Tibial nerve (tissue), 4 donors: Measurements from ENCODE around the gene SMC1B. TPM values are rescaled to one million over a fixed set of nuclear protein-coding genes. Genes with fewer than 3 reads are reported as not detected.
A peak's percentile ranks its signal among the peaks of the same experiment; 100 is the strongest.

Experiments
- DNase-seq, 2 donors: peaks; one replicate each; pipeline ENCODE4 v3.0.0-alpha.2; 2019; ENCODE audit warnings: low spot score in 2 of 2
- H3K27ac ChIP-seq, 4 donors: fragments of 200-600 bp; sonication (generic) in 3 of 4; one replicate each; pipeline ENCODE4 v1.5.1; 2017 to 2019; ENCODE audit warnings: mild to moderate bottlenecking in 1 of 4
- H3K27me3 ChIP-seq, 2 donors: fragments of 200-600 bp; sonication (generic) in 1 of 2; one replicate each; pipeline versions ENCODE4 v1.5.1 to v1.6.0; 2017 to 2019
- H3K36me3 ChIP-seq, 3 donors: fragments of 200-600 bp; sonication (generic); one replicate each; pipeline ENCODE4 v1.5.1; 2018 to 2019
- H3K4me1 ChIP-seq, 4 donors: fragments of 200-600 bp; sonication (generic) in 3 of 4; one replicate each; pipeline ENCODE4 v1.5.1; 2017 to 2019
- H3K4me3 ChIP-seq, 4 donors: fragments of 200-600 bp; sonication (generic) in 3 of 4; one replicate each; pipeline ENCODE4 v1.5.1; 2017 to 2019; ENCODE audit warnings: mild to moderate bottlenecking in 1 of 4, moderate library complexity in 1 of 4
- H3K9me3 ChIP-seq, 4 donors: fragments of 200-600 bp; sonication (generic) in 3 of 4; one replicate each; pipeline ENCODE4 v1.5.1; 2017 to 2019
- EP300 ChIP-seq, 2 donors: sonication (generic); formaldehyde crosslinking; IDR thresholded peaks; one replicate each; pipeline ENCODE4 v1.6.1; 2017; ENCODE audit warnings: antibody characterized with exemption in 2 of 2, mild to moderate bottlenecking in 1 of 2
- POLR2A ChIP-seq, 2 donors: fragments of 450-650 bp; IDR thresholded peaks; one replicate each; pipeline ENCODE4 v1.6.1; 2017; ENCODE audit warnings: antibody characterized with exemption in 2 of 2, mild to moderate bottlenecking in 2 of 2, moderate library complexity in 2 of 2
- WGBS, 2 donors: methylation state at CpG; one replicate each; pipeline ENCODE4 v1.1.5; 2018; 5-methylcytosine and 5-hydroxymethylcytosine counted together
- total RNA-seq, 4 donors: library from RNA; depleted of rRNA; stranded (reverse); fragments of >200 nt; gene quantifications; one replicate each; pipeline ENCODE4 v1.1.0, GENCODE V29; 2016
- TF ChIP-seq, protein P1 (sequence below), 5 experiments: fragments of 200-600 bp in 3 of 5; fragments of 450-650 bp in 2 of 5; sonication (generic) in 3 of 5; IDR thresholded peaks; one replicate each; pipeline ENCODE4 v1.5.1; 2016 to 2019; ENCODE audit warnings: antibody characterized with exemption in 5 of 5, mild to moderate bottlenecking in 3 of 5, moderate library complexity in 2 of 5

SMC1B gene
- total RNA-seq, 4 donors from 2014 or later: not detected

DNA sequence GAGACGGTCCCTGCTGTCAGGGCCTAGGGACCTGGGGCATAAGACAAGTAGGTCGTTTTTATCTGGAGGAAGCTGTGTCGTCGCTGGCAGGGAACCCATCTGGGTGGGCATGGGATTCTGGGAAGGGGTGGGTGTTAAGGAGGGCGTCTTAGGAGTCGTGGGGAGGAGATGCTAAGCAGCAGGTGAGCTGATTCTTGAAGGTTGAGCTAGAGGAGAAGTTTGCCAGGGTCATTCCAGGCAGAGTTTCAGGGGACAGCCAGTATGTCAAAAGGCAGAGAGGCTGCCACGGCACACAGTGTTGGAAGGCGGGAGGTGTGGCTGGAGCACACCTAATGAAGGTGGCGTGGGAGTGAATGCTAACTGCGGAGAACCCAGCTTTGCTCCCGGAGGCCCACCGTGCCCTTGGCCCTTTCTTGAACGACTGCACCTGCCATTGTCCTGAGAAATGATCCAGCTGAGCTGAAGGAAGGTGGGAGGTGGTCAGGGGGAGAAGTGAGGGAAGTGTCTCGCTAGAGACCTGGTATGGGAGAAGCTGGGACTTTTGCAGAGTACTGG, 102.3 kb downstream of the SMC1B start:
- no peaks in the 10 kb centered on the region for H3K9me3 ChIP-seq
- H3K27me3 ChIP-seq: no peaks in the 10 kb centered on the region
- no peaks in the 10 kb centered on the region for H3K36me3 ChIP-seq
- H3K4me1 ChIP-seq: peaks cover 0 to 41% (median 11%) of the 10 kb centered on the region in 4 donors
- DNase-seq: no peak
- H3K27ac ChIP-seq: peak overlapping the region in 3 of 4 donors; percentile 85 to 95 (median 93)
- H3K4me3 ChIP-seq: peak overlapping the region in 3 of 4 donors; percentile 98 to 100 (median 99)
- 61 to 64% methylated on average over 14 of the region's 14 CpGs for WGBS, 2 donors
- no peak for TF ChIP-seq POLR2A (IDR thresholded peaks at IDR 0.05)
- TF ChIP-seq, protein P1, sequence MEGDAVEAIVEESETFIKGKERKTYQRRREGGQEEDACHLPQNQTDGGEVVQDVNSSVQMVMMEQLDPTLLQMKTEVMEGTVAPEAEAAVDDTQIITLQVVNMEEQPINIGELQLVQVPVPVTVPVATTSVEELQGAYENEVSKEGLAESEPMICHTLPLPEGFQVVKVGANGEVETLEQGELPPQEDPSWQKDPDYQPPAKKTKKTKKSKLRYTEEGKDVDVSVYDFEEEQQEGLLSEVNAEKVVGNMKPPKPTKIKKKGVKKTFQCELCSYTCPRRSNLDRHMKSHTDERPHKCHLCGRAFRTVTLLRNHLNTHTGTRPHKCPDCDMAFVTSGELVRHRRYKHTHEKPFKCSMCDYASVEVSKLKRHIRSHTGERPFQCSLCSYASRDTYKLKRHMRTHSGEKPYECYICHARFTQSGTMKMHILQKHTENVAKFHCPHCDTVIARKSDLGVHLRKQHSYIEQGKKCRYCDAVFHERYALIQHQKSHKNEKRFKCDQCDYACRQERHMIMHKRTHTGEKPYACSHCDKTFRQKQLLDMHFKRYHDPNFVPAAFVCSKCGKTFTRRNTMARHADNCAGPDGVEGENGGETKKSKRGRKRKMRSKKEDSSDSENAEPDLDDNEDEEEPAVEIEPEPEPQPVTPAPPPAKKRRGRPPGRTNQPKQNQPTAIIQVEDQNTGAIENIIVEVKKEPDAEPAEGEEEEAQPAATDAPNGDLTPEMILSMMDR (IDR thresholded peaks at IDR 0.05): no peak
- no peak for TF ChIP-seq EP300 (IDR thresholded peaks at IDR 0.05)

DNA sequence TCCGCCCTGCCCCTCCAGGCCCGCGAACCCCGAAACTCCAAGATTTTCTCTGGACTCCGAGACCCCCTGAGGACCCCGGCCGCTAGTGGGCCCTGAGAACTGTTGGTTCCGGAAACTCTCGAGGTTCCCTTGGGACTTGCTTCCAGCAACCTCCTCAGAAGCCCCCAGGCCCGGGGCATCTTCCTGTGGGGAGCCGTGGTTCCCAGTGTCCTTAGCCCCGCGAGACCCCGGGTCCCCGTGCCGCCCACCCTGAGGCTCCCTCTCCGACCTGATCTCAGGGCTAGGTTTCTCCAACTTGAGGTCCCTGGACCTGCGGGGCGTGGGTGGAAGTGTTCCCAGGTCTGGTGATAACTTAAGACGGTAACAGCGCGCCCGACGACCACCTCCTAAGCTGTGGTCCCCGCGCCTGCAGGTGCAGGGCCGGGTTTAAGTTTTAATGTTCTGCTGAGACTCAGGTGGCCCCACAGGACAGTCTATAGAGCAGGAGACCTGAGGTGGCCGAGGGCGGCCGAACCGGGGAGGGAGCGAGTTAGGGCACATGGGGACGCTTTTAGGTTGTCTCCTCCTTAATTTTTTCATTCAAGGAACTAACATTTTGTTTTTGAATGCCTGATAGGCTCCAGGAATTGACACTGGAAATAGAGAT, 102.9 kb downstream of the SMC1B start:
- no peak for TF ChIP-seq EP300 (IDR thresholded peaks at IDR 0.05)
- TF ChIP-seq POLR2A (IDR thresholded peaks at IDR 0.05): no peak
- TF ChIP-seq, protein P1 (IDR thresholded peaks at IDR 0.05): no peak
- DNase-seq: no peak
- no peaks in the 10 kb centered on the region for H3K36me3 ChIP-seq
- H3K27ac ChIP-seq: peak overlapping the region; percentile 75 to 95 (median 89)
- H3K4me1 ChIP-seq: peaks cover 0 to 41% (median 11%) of the 10 kb centered on the region in 4 donors
- H3K27me3 ChIP-seq: no peaks in the 10 kb centered on the region
- WGBS, 2 donors: 10 to 18% methylated on average over 7 to 24 of the region's 33 CpGs
- peak overlapping the region; percentile 79 to 100 (median 98) for H3K4me3 ChIP-seq
- H3K9me3 ChIP-seq: no peaks in the 10 kb centered on the region

DNA sequence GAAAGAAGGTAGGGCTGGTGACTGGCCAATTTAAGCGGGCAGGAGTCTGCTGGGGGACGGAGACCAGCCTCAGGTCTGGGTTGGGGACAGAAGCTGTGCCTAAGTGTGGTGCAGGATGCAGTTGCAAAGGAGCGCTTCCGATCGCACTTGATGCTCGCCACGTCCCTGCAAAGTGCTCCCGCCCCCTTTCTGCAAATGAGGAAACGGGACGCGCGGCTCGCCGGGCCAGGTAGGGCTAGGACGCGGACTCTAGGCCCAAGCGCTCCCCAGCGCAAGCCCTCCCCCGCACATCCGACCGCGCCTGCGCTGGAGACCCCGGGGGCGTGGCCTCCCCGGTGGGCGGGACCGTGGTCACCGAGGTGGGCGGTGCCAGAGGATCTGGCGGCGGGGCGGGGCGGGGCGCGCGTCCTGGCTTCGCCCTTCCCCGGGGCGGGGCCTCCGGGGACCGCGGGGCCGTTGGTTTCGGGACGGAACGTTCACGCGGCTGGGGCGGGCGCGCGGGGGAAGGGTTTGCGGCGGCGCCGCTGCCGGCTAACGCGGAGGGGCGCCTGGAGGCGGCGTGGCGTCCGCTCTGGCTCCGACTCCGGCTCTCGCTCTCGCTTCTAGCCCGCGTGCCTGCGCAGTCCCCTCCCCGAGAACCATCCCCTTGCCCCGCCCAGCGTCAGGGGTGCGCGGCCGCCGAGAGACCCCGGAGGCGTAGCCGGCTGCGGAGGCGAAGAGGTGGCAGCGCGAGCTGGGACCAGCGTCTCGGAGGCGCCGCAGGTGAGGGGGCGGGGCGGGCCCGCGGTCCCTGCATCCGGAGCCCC, 103.8 kb downstream of the SMC1B start, which contains the start of gene FAM118A:
Gene FAM118A (plus strand): TSS at position 513 of the 806 bp plus-strand sequence. CDS start 12,446 bp downstream, outside the sequence.
- Histone ChIP-seq H3K4me3 (peak within 1 kb of the TSS; percentile 79 to 100 (median 98)), H3K27me3 (no peaks in the 10 kb centered on the region), H3K9me3 (no peaks in the 10 kb centered on the region), H3K4me1 (peaks cover 0 to 41% (median 11%) of the 10 kb centered on the region in 4 donors), H3K27ac (peak within 1 kb of the TSS; percentile 75 to 95 (median 89)), H3K36me3 (no peaks in the 10 kb centered on the region)
- peak; percentile 91 for DNase-seq
- 1% methylated on average over 14 to 49 of the region's 95 CpGs for WGBS, 2 donors
- TF ChIP-seq, protein P1 (IDR thresholded peaks at IDR 0.05): peak in 3 of 5 experiments; percentile 4 to 42 (median 15)
- TF ChIP-seq POLR2A (IDR thresholded peaks at IDR 0.05) (peak in 1 of 2 donors; percentile 88), EP300 (IDR thresholded peaks at IDR 0.05) (peak; percentile 58 to 84)

DNA sequence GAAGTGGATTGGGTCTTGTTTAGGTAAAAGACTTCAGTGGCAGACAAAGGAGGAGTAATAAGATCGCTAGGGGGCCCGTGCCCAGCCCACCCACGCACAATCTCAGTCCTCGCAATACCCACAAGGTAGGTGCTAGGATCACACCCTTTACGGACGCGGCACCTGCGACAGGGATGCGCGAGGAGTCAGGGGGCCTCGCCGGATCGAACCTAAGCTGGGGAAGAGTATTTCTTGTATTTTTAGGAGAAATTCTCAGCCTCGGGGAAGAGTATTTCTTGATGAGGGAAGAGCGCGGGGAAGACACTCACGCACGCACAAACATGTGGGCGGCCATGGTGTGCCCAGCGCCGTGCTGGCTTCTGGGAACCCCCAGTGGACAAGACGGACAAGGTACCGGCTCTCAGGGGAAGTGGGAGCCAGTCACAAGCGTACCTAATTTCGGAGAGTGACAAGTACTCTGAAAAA, 104.4 kb downstream of the SMC1B start:
- H3K27ac ChIP-seq: peak overlapping the region in 3 of 4 donors; percentile 76 to 95 (median 93)
- WGBS, 2 donors: 38 to 50% methylated on average over 25 of the region's 25 CpGs
- peak overlapping the region; percentile 49 to 99 (median 88) for H3K4me3 ChIP-seq
- TF ChIP-seq, protein P1 (IDR thresholded peaks at IDR 0.05): peak in 1 of 5 experiments; percentile 9
- TF ChIP-seq POLR2A (IDR thresholded peaks at IDR 0.05): no peak
- H3K36me3 ChIP-seq: no peaks in the 10 kb centered on the region
- H3K27me3 ChIP-seq: no peaks in the 10 kb centered on the region
- H3K9me3 ChIP-seq: no peaks in the 10 kb centered on the region
- DNase-seq: no peak
- H3K4me1 ChIP-seq: peaks cover 0 to 35% (median 11%) of the 10 kb centered on the region in 4 donors
